ENCODE data around the gene SFMBT2. TPM values are rescaled to one million over a fixed set of nuclear protein-coding genes. Genes with fewer than 3 reads are reported as not detected.

Gene SFMBT2
- total RNA-seq, 2 experiments from 2014 or later = 7.9 to 8.3 TPM

- intact Hi-C loops (cut with micrococcal nuclease; ENCODE audit: unreplicated experiment) = no loop called here
- Histone ChIP-seq H3K4me3 (ENCODE audit: low read depth, low read length, poor library complexity, severe bottlenecking) (no peak overlapping the region), H3K27ac (ENCODE audit: low read depth, low read length, poor library complexity, severe bottlenecking) (no peak overlapping the region), H3K4me1 (ENCODE audit: insufficient read depth, low read length, poor library complexity, severe bottlenecking) (peaks cover 6% of the 10 kb centered on the region), H3K9me2 (ENCODE audit: insufficient read depth, low read length) (no peaks in the 10 kb centered on the region), H2AFZ (ENCODE audit: low read length) (no peak overlapping the region), H3K4me2 (ENCODE audit: low read length) (no peak overlapping the region), H4K20me1 (ENCODE audit: insufficient read depth, low read length) (no peaks in the 10 kb centered on the region), H3K36me3 (ENCODE audit: insufficient read depth, low read length) (no peaks in the 10 kb centered on the region), H3K79me2 (ENCODE audit: insufficient read depth, low read depth, low read length) (no peaks in the 10 kb centered on the region), H3K9me3 (ENCODE audit: low read length) (no peaks in the 10 kb centered on the region)
- ChIA-PET CTCF (ENCODE audit: unreplicated experiment) (no interaction called here), POLR2A (no interaction called here)
- no TSS peak for BruUV-seq (replicated peaks)
- TF ChIP-seq CTCF (conservative IDR thresholded peaks at IDR 0.05; ENCODE audit: low read length) = no peak
- no peak for TF ChIP-seq EZH2phosphoT487 (IDR thresholded peaks at IDR 0.05; ENCODE audit: borderline replicate concordance, low read depth, low read length)
- DNase-seq (ENCODE audit: low spot score) = no peak
These were observed 146.5 kb downstream of the SFMBT2 start for GRCh38 chr10:7264313-7264756.

GRCh38 chr10:7263616-7264015 is 147.2 kb downstream of the SFMBT2 start:
- BruUV-seq (replicated peaks) = no TSS peak
- CTCF ChIA-PET (ENCODE audit: unreplicated experiment) = no interaction called here
- POLR2A ChIA-PET = interaction anchor here (0.7 kb wide), 1 partner anchor 11 kb away, joined by 3 read pairs; no protein-coding TSS in a partner anchor
- Histone ChIP-seq H3K4me2 (ENCODE audit: low read length) (no peak overlapping the region), H3K27ac (ENCODE audit: low read depth, low read length, poor library complexity, severe bottlenecking) (no peak overlapping the region), H4K20me1 (ENCODE audit: insufficient read depth, low read length) (no peaks in the 10 kb centered on the region), H3K9me3 (ENCODE audit: low read length) (no peaks in the 10 kb centered on the region), H3K36me3 (ENCODE audit: insufficient read depth, low read length) (no peaks in the 10 kb centered on the region), H2AFZ (ENCODE audit: low read length) (no peak overlapping the region), H3K4me1 (ENCODE audit: insufficient read depth, low read length, poor library complexity, severe bottlenecking) (peaks cover 13% of the 10 kb centered on the region), H3K79me2 (ENCODE audit: insufficient read depth, low read depth, low read length) (no peaks in the 10 kb centered on the region), H3K9me2 (ENCODE audit: insufficient read depth, low read length) (no peaks in the 10 kb centered on the region), H3K4me3 (ENCODE audit: low read depth, low read length, poor library complexity, severe bottlenecking) (no peak overlapping the region)
- no peak for DNase-seq (ENCODE audit: low spot score)
- intact Hi-C loops (cut with micrococcal nuclease; ENCODE audit: unreplicated experiment) = no loop called here
- no peak for TF ChIP-seq EZH2phosphoT487 (IDR thresholded peaks at IDR 0.05; ENCODE audit: borderline replicate concordance, low read depth, low read length)
- no peak for TF ChIP-seq CTCF (conservative IDR thresholded peaks at IDR 0.05; ENCODE audit: low read length)

- Histone ChIP-seq H3K4me1 (ENCODE audit: insufficient read depth, low read length, poor library complexity, severe bottlenecking) (peaks cover 14% of the 10 kb centered on the region), H3K36me3 (ENCODE audit: insufficient read depth, low read length) (no peaks in the 10 kb centered on the region), H3K4me2 (ENCODE audit: low read length) (no peak overlapping the region), H3K79me2 (ENCODE audit: insufficient read depth, low read depth, low read length) (no peaks in the 10 kb centered on the region), H3K4me3 (ENCODE audit: low read depth, low read length, poor library complexity, severe bottlenecking) (no peak overlapping the region), H3K27ac (ENCODE audit: low read depth, low read length, poor library complexity, severe bottlenecking) (no peak overlapping the region), H2AFZ (ENCODE audit: low read length) (no peak overlapping the region), H3K9me3 (ENCODE audit: low read length) (no peaks in the 10 kb centered on the region), H4K20me1 (ENCODE audit: insufficient read depth, low read length) (no peaks in the 10 kb centered on the region), H3K9me2 (ENCODE audit: insufficient read depth, low read length) (no peaks in the 10 kb centered on the region)
- ChIA-PET CTCF (ENCODE audit: unreplicated experiment) (no interaction called here), POLR2A (no interaction called here)
- no TSS peak for BruUV-seq (replicated peaks)
- TF ChIP-seq CTCF (conservative IDR thresholded peaks at IDR 0.05; ENCODE audit: low read length) (no peak), EZH2phosphoT487 (IDR thresholded peaks at IDR 0.05; ENCODE audit: borderline replicate concordance, low read depth, low read length) (no peak)
- intact Hi-C loops (cut with micrococcal nuclease; ENCODE audit: unreplicated experiment) = loop anchor here (2.0 kb wide), 2 partner anchors 147 to 425 kb away; no protein-coding TSS in a partner anchor
- DNase-seq (ENCODE audit: low spot score) = no peak
These were observed 149.5 kb downstream of the SFMBT2 start for GRCh38 chr10:7261351-7261750.

Data from OCI-LY7 (cell line).